H1 (cell line): Measurements from ENCODE around the gene SYNDIG1.

Experiments used
- CTCF ChIP-seq, 3 experiments: IDR thresholded peaks; 1 replicate in 2 of 3; 2 replicates in 1 of 3; pipeline versions ENCODE4 v1.5.1 to v1.6.1; 2011; ENCODE audit warnings: low read length in 3 of 3, mild to moderate bottlenecking in 3 of 3, inconsistent platforms in 2 of 3, low read depth in 1 of 3, moderate library complexity in 1 of 3; ENCODE audit not compliant: insufficient read depth in 1 of 3; ENCODE audit errors: control extremely low read depth in 1 of 3
- EP300 ChIP-seq, 2 experiments: IDR thresholded peaks; 1 replicate in 1 of 2; 2 replicates in 1 of 2; pipeline ENCODE4 v1.6.1; 2011 to 2012; ENCODE audit warnings: low read depth in 2 of 2, low read length in 2 of 2, mild to moderate bottlenecking in 2 of 2, borderline replicate concordance in 1 of 2, inconsistent platforms in 1 of 2, moderate library complexity in 1 of 2
- EZH2 ChIP-seq: fragments of 200-600 bp; sonication (generic); IDR thresholded peaks from 2 replicates; pipeline ENCODE4 v1.7.1; 2012; ENCODE audit warnings: low read depth, mild to moderate bottlenecking, moderate library complexity, low read length, inconsistent platforms; ENCODE audit not compliant: severe bottlenecking
- KDM5A ChIP-seq: fragments of 200-600 bp; IDR thresholded peaks from 2 replicates; pipeline ENCODE4 v1.7.1; 2012; ENCODE audit warnings: mild to moderate bottlenecking, low read length, inconsistent platforms, mixed read lengths
- PHF8 ChIP-seq: fragments of 200-600 bp; sonication (generic); conservative IDR thresholded peaks from 2 replicates; pipeline ENCODE4 v1.7.1; 2012; ENCODE audit warnings: low read depth, mild to moderate bottlenecking, inconsistent platforms, low read length, moderate library complexity
- POLR2A ChIP-seq, 2 experiments: IDR thresholded peaks; 1 replicate in 1 of 2; 2 replicates in 1 of 2; pipeline ENCODE4 v1.6.1; 2011; ENCODE audit warnings: low read depth in 2 of 2, low read length in 2 of 2, mild to moderate bottlenecking in 2 of 2; ENCODE audit errors: control extremely low read depth in 1 of 2
- POLR2AphosphoS5 ChIP-seq: IDR thresholded peaks from 2 replicates; pipeline ENCODE4 v1.6.1; 2011; ENCODE audit warnings: low read depth, low read length
- POU5F1 ChIP-seq: IDR thresholded peaks from 2 replicates; pipeline ENCODE4 v1.6.1; 2011; ENCODE audit warnings: low read depth, mild to moderate bottlenecking, low read length, moderate library complexity
- TEAD4 ChIP-seq: IDR thresholded peaks from 2 replicates; pipeline ENCODE4 v1.6.1; 2012; ENCODE audit warnings: low read depth, low read length, inconsistent platforms, mixed read lengths
- YY1 ChIP-seq: IDR thresholded peaks from 2 replicates; pipeline ENCODE4 v1.6.1; 2011; ENCODE audit warnings: low read depth, mild to moderate bottlenecking, low read length
- ZNF274 ChIP-seq: IDR thresholded peaks from 2 replicates; pipeline ENCODE4 v1.7.0; 2012; ENCODE audit warnings: low read length, borderline replicate concordance; ENCODE audit errors: extremely low read depth

GRCh38 chr20:24618739-24619138 is 149.3 kb downstream of the SYNDIG1 start:
- TF ChIP-seq ZNF274 (no peak), YY1 (no peak), POLR2A (IDR thresholded peaks at IDR 0.05; ENCODE audit: control extremely low read depth in 1 of 2, low read depth in 2 of 2, low read length in 2 of 2) (no peak), TEAD4 (no peak), EZH2 (no peak), POLR2AphosphoS5 (no peak), CTCF (IDR thresholded peaks at IDR 0.05; ENCODE audit: control extremely low read depth in 1 of 3, insufficient read depth in 1 of 3, low read depth in 1 of 3, low read length in 3 of 3) (no peak), KDM5A (no peak), POU5F1 (no peak), PHF8 (no peak), EP300 (IDR thresholded peaks at IDR 0.05; ENCODE audit: borderline replicate concordance in 1 of 2, low read depth in 2 of 2, low read length in 2 of 2) (no peak)
